Measurements from ENCODE around the gene ITGA7. TPM values are rescaled to one million over a fixed set of nuclear protein-coding genes. Genes with fewer than 3 reads are reported as not detected.

Gene ITGA7
- total and polyA plus RNA-seq, 2 of the 4 experiments (the other 2 are of a cell fraction): 3.9 to 15.7 TPM

GRCh38 chr12:55746913-55747231, 39.2 kb upstream of the ITGA7 start:
- H2AFZ ChIP-seq (replicated peaks; ENCODE audit: low read length, poor library complexity): no peak overlapping the region
- H3K4me2 ChIP-seq (ENCODE audit: low read depth, low read length): no peak overlapping the region
- peaks cover 2 to 37% of the 10 kb centered on the region in 2 experiments; a peak in 3 of 4 replicates for H3K79me1 ChIP-seq (ENCODE audit: low read depth in 1 of 2, low read length in 2 of 2)
- no peak overlapping the region for H2BK15ac ChIP-seq (ENCODE audit: low read depth, low read length)
- no peak overlapping the region for H3K14ac ChIP-seq (replicated peaks; ENCODE audit: low read depth, low read length)
- H2BK5ac ChIP-seq (ENCODE audit: low read depth, low read length, poor library complexity, severe bottlenecking): no peak overlapping the region
- DNase-seq (no peak), ATAC-seq (ENCODE audit: low read depth) (no peak)
- intact Hi-C loops (cut with micrococcal nuclease): no loop called here
- H3K23ac ChIP-seq (ENCODE audit: low read depth, low read length): no peak overlapping the region
- H4K8ac ChIP-seq (ENCODE audit: low read depth in 2 of 2, low read length in 2 of 2): no peak overlapping the region
- H3K4ac ChIP-seq (ENCODE audit: low read depth, low read length): no peak overlapping the region
- H3K27me3 ChIP-seq (ENCODE audit: control insufficient read depth, insufficient read depth, low read length): no peaks in the 10 kb centered on the region
- H3K18ac ChIP-seq (ENCODE audit: low read depth, low read length): no peak overlapping the region
- H2BK20ac ChIP-seq (ENCODE audit: low read depth, low read length): no peak overlapping the region
- H3K36me3 ChIP-seq (ENCODE audit: control insufficient read depth, insufficient read depth, low read length): peaks cover 23% of the 10 kb centered on the region
- H2BK120ac ChIP-seq (ENCODE audit: low read depth, low read length): no peak overlapping the region
- no peaks in the 10 kb centered on the region for H3K9me3 ChIP-seq (ENCODE audit: control insufficient read depth, insufficient read depth, low read length)
- no peak overlapping the region for H3K27ac ChIP-seq (ENCODE audit: insufficient read depth, low read length)
- H4K91ac ChIP-seq (ENCODE audit: insufficient read depth, low read depth, low read length): no peak overlapping the region
- no peak overlapping the region for H3K4me3 ChIP-seq (ENCODE audit: insufficient read depth, low read depth, low read length)
- H3K4me1 ChIP-seq (ENCODE audit: control insufficient read depth, insufficient read depth, low read length): peaks cover 15% of the 10 kb centered on the region
- peaks cover 14% of the 10 kb centered on the region for H3K9me1 ChIP-seq (ENCODE audit: insufficient read depth, low read length)
- in situ Hi-C loops (cut with MboI; ENCODE audit: low sequenced_read_pairs): no loop called here
- peaks cover 7% of the 10 kb centered on the region for H4K20me1 ChIP-seq (ENCODE audit: insufficient read depth, low read length)
- H2AK9ac ChIP-seq (replicated peaks; ENCODE audit: low read depth, low read length, poor library complexity): no peak overlapping the region
- H3K9ac ChIP-seq (ENCODE audit: low read depth, low read length): no peak overlapping the region
- no peak for TF ChIP-seq ELK1 (IDR thresholded peaks at IDR 0.05; ENCODE audit: borderline replicate concordance, low read depth, low read length)
- TF ChIP-seq NFE2L2 (IDR thresholded peaks at IDR 0.05; ENCODE audit: low read depth, low read length): no peak
- TF ChIP-seq RFX5 (IDR thresholded peaks at IDR 0.05; ENCODE audit: low read depth, low read length): no peak
- no peak for TF ChIP-seq RAD21 (IDR thresholded peaks at IDR 0.05; ENCODE audit: low read length)
- POLR2A ChIA-PET (ENCODE audit: unreplicated experiment): no interaction called here
- H4K5ac ChIP-seq (ENCODE audit: low read depth, low read length): no peak overlapping the region
- H2AK5ac ChIP-seq (ENCODE audit: low read depth, low read length): no peak overlapping the region
- no peak overlapping the region for H3K56ac ChIP-seq (ENCODE audit: extremely low read depth, insufficient read depth, low read length)
- BruUV-seq (replicated peaks): no TSS peak
- CTCF ChIA-PET: no interaction called here
- dilution Hi-C loops (cut with HindIII; ENCODE audit: low sequenced_read_pairs, unreplicated experiment): no loop called here

Data from IMR-90 (cell line).